MM.1S (cell line): ENCODE data around the gene SMG6.

ENCODE experiments used
- CTCF ChIP-seq: fragments of 300-600 bp; sonication (generic); IDR thresholded peaks from 2 replicates; pipeline ENCODE4 v1.5.1; 2016; ENCODE audit warnings: antibody characterized with exemption, low read length, mixed read lengths
- EZH2 ChIP-seq: fragments of 300-600 bp; sonication (generic); optimal IDR thresholded peaks from 2 replicates; pipeline ENCODE3; 2017; ENCODE audit warnings: low read depth, mild to moderate bottlenecking, antibody characterized with exemption, low read length, mixed read lengths
- EZH2phosphoT487 ChIP-seq: fragments of 300-600 bp; sonication (generic); IDR thresholded peaks from 2 replicates; pipeline ENCODE4 v1.6.1; 2018; ENCODE audit warnings: antibody characterized with exemption, low read length

GRCh38 chr17:2223617-2223927 lies 80.0 kb downstream of the SMG6 start:
- TF ChIP-seq CTCF: no peak
- TF ChIP-seq EZH2: no peak
- TF ChIP-seq EZH2phosphoT487: no peak
